Measurements from ENCODE around the gene HDAC4.

HDAC4 gene

DNA sequence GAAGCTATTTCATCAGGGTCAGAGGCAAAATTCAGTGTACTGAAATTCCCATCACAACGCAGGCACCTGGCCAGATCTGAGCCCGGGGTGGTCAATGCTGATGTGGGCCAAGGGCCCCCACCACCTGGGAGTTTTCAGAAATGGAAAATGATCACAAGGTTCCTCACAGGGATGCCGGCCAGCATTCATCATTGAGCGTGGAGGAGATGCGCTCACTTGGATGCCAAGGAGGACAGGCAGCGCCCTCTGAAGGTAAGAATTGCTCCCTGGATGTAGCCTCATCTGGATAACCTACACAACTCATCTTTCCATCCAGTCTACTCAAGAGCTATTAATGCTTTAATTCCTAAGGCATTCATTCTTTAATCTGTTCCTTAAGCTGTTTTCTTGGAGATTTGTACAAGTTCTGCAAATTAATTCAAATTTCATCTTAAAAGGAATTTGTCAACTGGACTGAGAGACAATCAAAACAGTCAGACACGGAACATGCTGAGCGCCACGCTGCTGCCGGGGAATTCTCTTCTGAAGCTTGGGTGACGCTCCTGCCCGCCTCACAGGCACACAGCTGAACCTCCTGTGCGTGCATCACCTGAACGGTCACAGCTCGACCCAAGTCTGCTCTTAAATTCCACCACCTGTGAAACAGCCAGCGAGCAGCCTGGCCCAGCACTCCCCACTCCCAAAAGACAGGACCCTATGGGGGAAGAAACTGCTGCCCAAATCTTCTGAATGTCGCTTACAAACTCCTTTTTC lies 206.7 kb downstream of the HDAC4 start:
- no peak for DNase-seq

GRCh38 chr2:239193401-239193811 lies 207.4 kb downstream of the HDAC4 start:
- DNase-seq, result no peak

GRCh38 chr2:239192975-239193374 lies 207.8 kb downstream of the HDAC4 start:
- no peak for DNase-seq

- DNase-seq, result no peak
Measured at GRCh38 chr2:239192456-239192855, 208.4 kb downstream of the HDAC4 start.

DNA sequence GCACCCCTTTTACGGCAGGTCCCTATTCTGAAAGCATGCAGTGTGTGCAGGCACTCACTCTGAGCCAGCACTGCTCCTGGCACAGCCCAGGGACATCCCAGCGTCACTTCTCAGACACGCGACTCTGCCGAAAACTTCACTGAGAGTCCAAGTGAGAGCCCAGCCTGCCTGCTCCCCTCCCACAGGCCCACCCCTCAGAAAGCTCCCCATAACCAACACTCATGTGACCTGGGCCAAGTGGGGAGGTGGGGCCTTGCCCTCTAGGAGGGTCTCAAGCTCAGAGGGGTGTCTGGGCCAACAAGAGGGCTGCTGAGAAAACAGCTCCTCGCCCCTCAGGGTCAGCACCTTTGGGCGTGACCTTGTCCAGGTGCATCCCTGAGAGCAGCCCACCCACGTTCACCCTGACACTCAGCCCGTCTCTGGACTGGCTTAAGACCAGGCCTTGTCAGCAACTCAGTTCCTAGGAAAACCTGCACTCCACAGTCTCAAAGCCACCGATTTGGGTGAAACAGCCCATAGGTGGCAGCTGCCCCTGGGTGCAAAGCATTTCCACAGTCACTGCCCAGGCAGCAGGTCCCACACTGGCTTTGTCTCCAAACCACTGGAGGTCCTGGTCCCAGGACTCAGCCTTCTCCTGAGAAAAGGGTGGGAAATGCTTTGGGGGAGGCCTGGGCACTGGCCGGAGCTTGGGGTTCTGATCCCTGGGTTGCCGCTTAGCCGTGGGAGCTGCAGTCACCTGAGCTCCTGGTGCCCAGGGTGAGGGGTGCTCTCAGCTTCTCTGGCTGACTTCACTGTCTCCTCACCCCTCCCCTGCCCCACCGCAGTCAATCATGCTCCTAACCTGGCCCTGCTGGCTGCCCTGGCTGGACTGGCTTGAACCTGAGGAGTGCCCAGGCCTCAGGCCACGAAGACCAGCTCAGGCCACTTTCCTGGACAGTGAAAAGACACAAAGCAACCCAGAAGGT lies 209.6 kb downstream of the HDAC4 start:
- DNase-seq, result no peak

DNA sequence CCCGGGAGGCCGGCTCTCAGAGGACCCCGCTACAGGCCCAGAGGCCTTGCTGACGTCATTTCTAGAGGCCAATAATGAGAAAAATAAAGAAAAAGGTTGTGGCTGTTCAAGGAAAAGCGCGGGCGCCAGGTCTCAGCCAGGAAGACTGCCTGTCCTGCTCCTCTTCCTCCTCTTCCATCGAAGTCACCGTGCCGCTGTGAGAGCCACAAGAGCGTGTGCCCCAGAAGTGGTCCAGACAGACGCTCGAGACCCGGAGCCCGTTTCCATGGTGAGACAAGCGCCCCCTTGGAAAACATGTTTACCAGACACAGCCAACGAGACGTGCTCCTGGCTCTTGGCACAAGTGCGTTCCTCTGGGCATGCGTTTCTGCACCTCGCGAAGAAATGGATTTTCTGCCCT lies 210.5 kb downstream of the HDAC4 start:
- DNase-seq, result no peak

DNA sequence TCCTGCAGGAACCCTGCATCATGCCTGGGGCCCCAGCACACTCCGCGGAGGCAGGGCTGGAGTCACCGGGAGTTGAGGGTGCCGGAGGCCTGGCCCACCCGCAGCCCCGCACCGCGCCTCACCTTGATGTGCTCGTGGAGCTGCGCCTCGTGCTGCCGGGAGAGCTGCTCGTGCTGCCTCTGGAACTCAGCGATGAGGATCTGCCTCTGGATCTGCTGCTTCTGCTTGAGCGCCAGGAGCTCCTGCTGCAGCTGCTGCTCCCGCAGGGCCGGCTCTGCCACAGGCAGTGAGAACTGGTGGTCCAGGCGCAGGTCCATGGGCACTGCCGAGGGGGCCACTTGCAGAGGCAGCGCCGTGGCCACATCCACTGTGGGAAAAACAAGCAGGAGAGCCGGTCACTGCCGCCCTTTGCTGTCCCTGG lies 211.1 kb downstream of the HDAC4 start:
- no peak for DNase-seq

DNA sequence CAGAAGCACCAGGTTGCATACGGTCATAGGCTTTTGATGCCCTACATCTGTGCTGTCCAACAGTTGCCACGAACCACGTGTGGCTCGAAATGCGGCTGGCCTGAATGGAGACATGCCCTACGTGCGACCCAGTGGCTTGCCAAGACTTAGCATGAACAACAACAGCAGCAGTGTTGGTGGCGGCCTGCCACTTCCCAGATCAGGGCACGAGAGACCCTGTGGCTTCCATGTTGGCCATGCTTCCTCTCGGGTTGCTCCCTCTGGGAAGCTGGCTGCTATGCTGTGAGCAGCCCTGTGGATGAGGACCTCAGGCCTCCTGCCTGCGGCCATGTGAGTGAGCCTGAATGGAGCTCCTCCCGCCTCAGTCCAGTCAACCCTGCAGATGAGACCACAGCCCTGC lies 212.3 kb downstream of the HDAC4 start:
- DNase-seq, result no peak

DNA sequence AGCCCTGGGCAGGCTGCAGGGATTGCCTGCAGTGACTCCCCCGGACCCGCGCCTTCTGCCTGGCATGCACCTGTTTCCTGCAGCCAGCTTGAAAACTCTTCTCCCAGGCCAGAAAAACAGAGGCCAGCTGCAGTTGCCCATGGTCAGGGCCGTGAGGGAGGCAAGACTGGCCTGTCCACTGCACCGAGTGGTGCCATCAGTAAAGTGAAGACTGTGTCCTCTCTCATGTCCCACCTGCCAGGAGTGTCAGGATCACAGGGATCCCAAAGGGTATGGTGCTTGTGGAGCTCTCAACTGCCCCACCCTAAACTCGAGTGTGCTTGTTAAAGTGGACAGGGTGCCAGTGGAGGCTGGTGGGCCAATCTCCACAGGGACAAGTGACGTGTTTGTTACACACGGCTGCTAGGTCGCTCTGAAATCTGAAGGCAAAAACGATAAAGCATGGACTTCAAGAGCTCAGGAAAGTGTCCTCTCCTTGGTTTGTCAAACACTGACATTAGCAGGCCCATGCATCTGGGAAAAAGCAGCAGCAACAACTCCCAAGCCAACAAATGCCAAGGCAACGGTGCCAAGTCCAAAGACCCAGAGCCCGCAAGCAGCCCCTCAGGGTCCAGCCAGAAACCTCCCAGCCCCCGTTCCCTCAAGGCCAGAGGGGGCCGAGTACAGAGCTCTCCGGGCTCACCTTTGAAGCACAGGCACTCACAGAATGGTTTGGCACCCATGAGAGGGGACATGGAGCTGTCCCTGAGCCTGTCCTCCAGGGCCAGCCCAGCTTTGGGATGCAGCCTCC lies 213.2 kb downstream of the HDAC4 start:
- DNase-seq, result no peak

GRCh38 chr2:239186516-239187357 lies 214.1 kb downstream of the HDAC4 start:
- DNase-seq, result no peak

- no peak for DNase-seq
Measured at GRCh38 chr2:239184968-239185903, 215.6 kb downstream of the HDAC4 start.

DNA sequence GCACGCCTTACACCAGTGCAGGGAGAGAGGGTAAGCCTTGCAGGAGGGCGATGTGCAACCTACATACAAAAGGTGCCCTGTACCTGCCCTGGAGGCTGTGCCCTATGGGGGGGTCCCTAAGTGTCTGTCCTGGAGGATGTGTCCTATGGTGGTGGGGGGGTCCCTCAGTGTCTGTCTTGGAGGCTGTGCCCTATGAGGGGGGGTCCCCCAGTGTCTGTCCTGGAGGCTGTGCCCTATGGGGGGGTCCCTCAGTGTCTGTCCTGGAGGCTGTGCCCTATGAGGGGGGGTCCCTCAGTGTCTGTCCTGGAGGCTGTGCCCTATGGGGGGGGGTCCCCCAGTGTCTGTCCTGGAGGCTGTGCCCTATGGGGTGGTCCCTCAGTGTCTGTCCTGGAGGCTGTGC lies 216.6 kb downstream of the HDAC4 start:
- DNase-seq, result no peak

DNA sequence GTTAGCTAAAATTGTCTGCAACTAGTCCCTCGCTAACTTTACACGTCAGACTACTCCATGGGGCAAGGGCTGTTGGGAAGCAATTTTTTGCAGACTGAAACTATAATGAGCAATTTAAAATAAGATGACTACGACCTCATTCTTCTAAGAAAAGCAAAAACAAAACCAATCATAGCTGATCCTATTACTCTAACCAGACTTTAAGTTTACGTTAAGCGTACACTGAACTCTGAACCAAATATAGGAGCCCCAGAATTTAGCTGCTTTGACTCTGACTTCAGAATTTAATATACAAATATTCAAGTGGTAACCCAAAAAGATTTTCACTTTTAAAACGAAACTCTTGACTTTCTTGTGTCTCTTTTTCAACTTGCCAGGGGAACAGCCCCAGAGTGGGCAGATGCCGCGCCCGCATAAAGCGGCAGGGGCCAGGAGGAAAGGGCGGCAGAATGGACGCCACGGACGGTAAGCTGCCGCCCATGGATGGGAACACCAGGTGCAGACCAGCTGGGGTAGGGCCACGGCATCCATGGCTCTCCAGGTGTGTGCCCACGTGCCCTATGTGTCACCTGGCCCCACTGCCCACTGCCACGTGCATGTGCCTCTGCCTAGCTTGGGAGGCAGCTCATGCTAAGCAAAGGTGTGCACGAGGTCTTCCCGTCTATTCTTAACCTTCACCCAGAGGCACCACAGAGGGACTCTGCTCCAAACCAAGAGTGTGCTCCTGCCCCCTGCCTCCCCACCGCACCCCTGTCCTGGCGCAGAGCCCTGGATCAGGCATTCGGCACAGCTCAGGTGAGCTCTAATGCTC lies 217.6 kb downstream of the HDAC4 start:
- DNase-seq, result no peak

- peak; percentile 81 for DNase-seq
Measured at GRCh38 chr2:239181903-239182581, 218.8 kb downstream of the HDAC4 start.

GRCh38 chr2:239181074-239181902 lies 219.5 kb downstream of the HDAC4 start:
- peak; percentile 79 for DNase-seq

DNA sequence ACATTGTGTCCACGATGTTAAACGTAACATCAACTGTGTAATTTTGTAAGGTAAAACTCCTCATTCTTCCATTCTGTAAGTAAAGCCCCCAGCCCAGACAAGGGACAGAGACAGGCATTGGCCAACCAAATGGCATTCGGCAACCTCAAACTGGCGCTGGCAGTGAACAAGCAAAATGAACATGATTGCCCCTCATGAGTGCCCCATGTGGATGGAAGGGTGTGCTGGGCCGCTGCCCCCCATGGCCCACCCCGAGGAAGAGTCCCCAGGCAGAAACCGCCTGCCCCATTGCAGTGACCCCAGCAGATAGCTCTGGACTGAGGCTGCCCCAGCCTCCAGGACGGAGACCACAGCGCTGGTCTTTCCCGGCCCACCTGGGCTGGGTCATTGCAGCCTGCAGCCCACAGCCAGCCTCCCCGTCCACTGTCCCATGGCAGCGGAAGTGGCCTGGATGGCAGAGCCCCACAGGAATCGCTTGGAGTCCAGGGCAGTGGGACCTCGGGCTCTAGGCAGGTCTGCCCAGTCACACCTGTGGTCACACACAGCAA lies 220.2 kb downstream of the HDAC4 start:
- no peak for DNase-seq

DNA sequence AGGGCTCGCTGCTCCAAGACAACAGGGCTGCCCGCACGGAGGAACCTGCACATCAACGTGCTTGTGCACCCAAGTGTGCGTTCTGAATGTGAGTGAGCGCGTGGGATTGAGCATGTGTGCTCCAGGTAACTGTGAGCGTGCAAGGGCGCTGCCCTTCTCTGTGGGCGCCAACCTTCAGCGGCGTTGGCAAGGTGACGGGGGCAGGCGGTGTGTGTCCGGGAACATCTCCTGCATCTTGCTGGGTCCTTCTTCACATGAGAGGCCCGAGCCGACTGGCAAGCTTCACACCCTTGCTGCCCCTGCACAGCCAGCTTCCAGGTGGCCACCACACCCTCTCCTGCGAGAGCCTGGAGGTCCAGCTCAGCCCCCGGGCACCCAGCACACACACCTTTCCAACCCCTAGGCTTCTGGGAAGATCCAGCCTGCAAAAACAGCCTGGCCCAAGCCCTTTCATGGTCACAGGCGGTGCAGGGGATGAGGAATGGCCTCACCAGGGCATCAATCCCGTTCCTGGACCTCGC lies 220.9 kb downstream of the HDAC4 start:
- DNase-seq, result no peak

DNA sequence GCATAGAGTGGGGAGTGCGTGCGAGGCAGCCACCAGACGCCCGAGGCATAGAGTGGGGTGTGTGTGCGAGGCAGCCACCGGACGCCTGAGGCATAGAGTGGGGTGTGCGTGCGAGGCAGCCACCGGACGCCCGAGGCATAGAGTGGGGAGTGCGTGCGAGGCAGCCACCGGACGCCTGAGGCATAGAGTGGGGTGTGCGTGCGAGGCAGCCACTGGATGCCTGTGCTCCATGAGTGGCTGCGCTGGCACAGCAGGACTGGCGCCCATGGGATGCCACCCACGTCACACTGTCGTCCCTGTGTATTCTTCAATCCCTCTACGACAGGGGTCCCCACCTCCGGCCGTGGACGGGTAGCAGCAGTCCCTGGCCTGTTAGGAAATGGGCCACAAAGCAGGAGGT lies 221.9 kb downstream of the HDAC4 start:
- DNase-seq, result no peak

All from DMS79 treated with DMSO at 0.1 percent for 48 hours (cell line).